HCT116 (cell line): Measurements from ENCODE around the gene SBF2. TPM values are rescaled to one million over a fixed set of nuclear protein-coding genes. Genes with fewer than 3 reads are reported as not detected.

Source experiments
- ATAC-seq: fragments of 200-7000 bp; cut with Tn5 transposase; 2 replicates; pipeline ENCODE4 v1.9.1; 2020; ENCODE audit warnings: mild to moderate bottlenecking, moderate library complexity
- BruUV-seq: library from RNA; stranded (reverse); fragments of 400-500 nt; replicated peaks from 2 replicates; lab custom pipeline; 2021; lab: Mats Ljungman, UMichigan
- CTCF ChIA-PET: fragments of 300-600 bp; sonication (Branson Sonifier 250); formaldehyde crosslinking; loops from one replicate; lab custom pipeline; 2021; ENCODE audit warnings: antibody characterized with exemption; lab: Charles Lee
- POLR2A ChIA-PET: fragments of 300-600, 350-600 bp; sonication (Branson Sonifier 250); formaldehyde crosslinking; loops from one replicate; lab custom pipeline; 2021; ENCODE audit warnings: antibody characterized with exemption; lab: Charles Lee
- RAD21 ChIA-PET, 2 experiments: fragments of 300-600 bp; sonication (Branson Sonifier 250); formaldehyde crosslinking; loops; one replicate each; lab custom pipeline; 2023; ENCODE audit warnings: low total read pairs in 2 of 2; ENCODE audit not compliant: uncharacterized antibody in 2 of 2, unreplicated experiment in 2 of 2, low non-redundant PET in 1 of 2; lab: Charles Lee
- DNase-seq: peaks from one replicate; pipeline ENCODE4 v3.0.0-alpha.2; 2010; ENCODE audit warnings: low read depth, low spot score
- H2AFZ ChIP-seq: fragments of 200-600 bp; shearing (Covaris generic), sonication (generic); 2 replicates; pipeline ENCODE4 v1.6.1; 2017; ENCODE audit warnings: low read depth, mixed run types, mixed read lengths, antibody characterized with exemption, low read length; ENCODE audit not compliant: poor library complexity, severe bottlenecking
- H3K27ac ChIP-seq: 2 replicates; pipeline ENCODE4 v1.5.1; 2012; ENCODE audit warnings: low read depth, low read length
- H3K27me3 ChIP-seq: fragments of 200-600 bp; sonication (generic); 2 replicates; pipeline ENCODE4 v1.6.1; 2016; ENCODE audit warnings: mixed run types, low read length, mixed read lengths; ENCODE audit not compliant: insufficient read depth
- H3K36me3 ChIP-seq, 2 experiments: fragments of 200-500 bp in 1 of 2; fragments of 200-600 bp in 1 of 2; sonication (Bioruptor generic) in 1 of 2; sonication (generic) in 1 of 2; 2 replicates each; pipeline versions ENCODE4 v1.5.1 to v1.6.1; 2014 to 2016; ENCODE audit warnings: low read length in 2 of 2, inconsistent platforms in 1 of 2, mixed read lengths in 1 of 2, mixed run types in 1 of 2; ENCODE audit not compliant: insufficient read depth in 2 of 2, control insufficient read depth in 1 of 2
- H3K4me1 ChIP-seq, 2 experiments: fragments of 200-600 bp in 1 of 2; sonication (generic) in 1 of 2; 2 replicates each; pipeline versions ENCODE4 v1.5.1 to v1.6.1; 2012 to 2017; ENCODE audit warnings: low read length in 2 of 2, inconsistent platforms in 1 of 2, mild to moderate bottlenecking in 1 of 2, mixed read lengths in 1 of 2, mixed run types in 1 of 2, moderate library complexity in 1 of 2; ENCODE audit not compliant: insufficient read depth in 2 of 2, control insufficient read depth in 1 of 2
- H3K4me2 ChIP-seq: fragments of 200-600 bp; sonication (generic); 2 replicates; pipeline ENCODE4 v1.6.1; 2017; ENCODE audit warnings: mixed run types, low read length, mixed read lengths
- H3K4me3 ChIP-seq, 2 experiments: fragments of 200-600 bp in 1 of 2; sonication (generic) in 1 of 2; replicated peaks in 1 of 2; 2 replicates each; pipeline ENCODE4 v1.5.1; 2011 to 2016; ENCODE audit warnings: low read length in 2 of 2, control low read depth in 1 of 2, low read depth in 1 of 2, mild to moderate bottlenecking in 1 of 2, mixed read lengths in 1 of 2, mixed run types in 1 of 2
- H3K79me2 ChIP-seq: fragments of 200-600 bp; sonication (generic); 2 replicates; pipeline ENCODE4 v1.6.1; 2017; ENCODE audit warnings: mild to moderate bottlenecking, mixed run types, low read length, moderate library complexity, mixed read lengths; ENCODE audit not compliant: insufficient read depth
- H3K9ac ChIP-seq: fragments of 200-600 bp; sonication (generic); 2 replicates; pipeline ENCODE4 v1.6.1; 2016; ENCODE audit warnings: low read length, mixed read lengths
- H3K9me2 ChIP-seq: fragments of 200-600 bp; sonication (generic), shearing (Covaris generic); 2 replicates; pipeline ENCODE4 v1.6.1; 2017; ENCODE audit warnings: mixed run types, mild to moderate bottlenecking, moderate library complexity; ENCODE audit not compliant: insufficient read depth
- H3K9me3 ChIP-seq, 2 experiments: fragments of 200-500 bp in 1 of 2; fragments of 200-600 bp in 1 of 2; sonication (Bioruptor generic) in 1 of 2; sonication (generic) in 1 of 2; 2 replicates each; pipeline ENCODE4 v1.6.1; 2014 to 2017; ENCODE audit warnings: low read length in 2 of 2, mixed read lengths in 2 of 2, inconsistent platforms in 1 of 2, low read depth in 1 of 2, mild to moderate bottlenecking in 1 of 2, mixed run types in 1 of 2, moderate library complexity in 1 of 2; ENCODE audit not compliant: control insufficient read depth in 1 of 2, insufficient read depth in 1 of 2
- H4K20me1 ChIP-seq: fragments of 200-600 bp; sonication (generic), shearing (Covaris generic); 2 replicates; pipeline ENCODE4 v1.6.1; 2017; ENCODE audit warnings: mixed run types, mild to moderate bottlenecking, moderate library complexity; ENCODE audit not compliant: insufficient read depth
- CBX3 ChIP-seq: IDR thresholded peaks from 2 replicates; pipeline ENCODE4 v1.6.1; 2012; ENCODE audit warnings: low read depth
- CEBPB ChIP-seq: IDR thresholded peaks from 2 replicates; pipeline ENCODE4 v1.6.1; 2012; ENCODE audit warnings: low read depth
- EGR1 ChIP-seq: IDR thresholded peaks from 2 replicates; pipeline ENCODE4 v1.6.1; 2012; ENCODE audit warnings: low read depth
- EZH2 ChIP-seq: fragments of 200-600 bp; sonication (generic); IDR thresholded peaks from 2 replicates; pipeline ENCODE4 v1.6.1; 2017; ENCODE audit warnings: antibody characterized with exemption, mixed run types
- FOSL1 ChIP-seq: IDR thresholded peaks from 2 replicates; pipeline ENCODE4 v1.6.1; 2012; ENCODE audit warnings: low read depth
- JUND ChIP-seq: IDR thresholded peaks from 2 replicates; pipeline ENCODE4 v1.6.1; 2012
- POLR2AphosphoS5 ChIP-seq: IDR thresholded peaks from 2 replicates; pipeline ENCODE4 v1.6.1; 2011; ENCODE audit warnings: mild to moderate bottlenecking, low read depth, low read length, moderate library complexity
- SP1 ChIP-seq: IDR thresholded peaks from 2 replicates; pipeline ENCODE4 v1.6.1; 2012; ENCODE audit warnings: low read depth
- SRF ChIP-seq: IDR thresholded peaks from 2 replicates; pipeline ENCODE4 v1.6.1; 2012; ENCODE audit warnings: low read depth
- TCF7L2 ChIP-seq: IDR thresholded peaks from 2 replicates; pipeline ENCODE4 v1.7.0; 2011; ENCODE audit warnings: borderline replicate concordance, inconsistent platforms; ENCODE audit not compliant: insufficient read depth, insufficient read length; ENCODE audit errors: extremely low read depth
- ZFX ChIP-seq: fragments of 450-650 bp; IDR thresholded peaks from 2 replicates; pipeline ENCODE4 v1.6.1; 2017
- intact Hi-C: fragments of 100-400 bp; cut with micrococcal nuclease; formaldehyde crosslinking; loops from 2 replicates; pipeline ENCODE4 v1.10.0; 2022
- total RNA-seq: library from RNA; stranded (reverse); gene quantifications from one replicate; pipeline ENCODE4 v1.2.1, GENCODE V29; 2021; ENCODE audit not compliant: unreplicated experiment
- TF ChIP-seq, protein P1 (sequence below), 3 experiments: fragments of 200-600 bp in 1 of 3; sonication (generic) in 1 of 3; IDR thresholded peaks in 2 of 3; conservative IDR thresholded peaks in 1 of 3; 2 replicates each; pipeline ENCODE4 v1.5.1; 2012 to 2017; ENCODE audit warnings: low read depth in 2 of 3, low read length in 2 of 3, antibody characterized with exemption in 1 of 3, borderline replicate concordance in 1 of 3, control low read depth in 1 of 3, mild to moderate bottlenecking in 1 of 3, mixed read lengths in 1 of 3, mixed run types in 1 of 3, moderate library complexity in 1 of 3; ENCODE audit not compliant: insufficient read depth in 1 of 3
- TF ChIP-seq, protein P2 (sequence below): IDR thresholded peaks from 2 replicates; pipeline ENCODE4 v1.6.1; 2012

The SBF2 gene
- total RNA-seq, 1 experiment from 2014 or later = 35.0 TPM

DNA sequence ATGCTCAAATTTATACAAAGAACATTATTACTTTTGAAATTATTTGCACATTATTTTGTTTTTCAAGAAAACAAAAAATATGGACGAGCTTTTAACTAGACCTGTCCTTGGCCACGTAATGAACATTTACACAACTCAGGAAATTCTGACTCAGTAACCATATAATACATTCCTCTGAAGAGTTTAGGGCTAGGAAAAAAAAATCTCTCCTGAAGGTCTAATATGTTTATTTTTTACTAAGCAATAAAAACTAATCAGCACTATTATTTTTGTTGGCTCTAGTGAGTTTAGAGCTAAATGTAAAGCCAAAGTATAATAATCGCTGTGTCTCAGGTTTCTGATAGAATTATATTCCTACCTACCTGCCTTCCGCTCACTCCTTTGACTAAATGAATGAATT, 442.7 kb downstream of the SBF2 start:
- POLR2A ChIA-PET = no interaction called here
- no peak overlapping the region for H3K4me2 ChIP-seq
- no peaks in the 10 kb centered on the region for H3K9me2 ChIP-seq
- H3K79me2 ChIP-seq = no peaks in the 10 kb centered on the region
- H3K9ac ChIP-seq = no peak overlapping the region
- no peak overlapping the region for H3K4me3 ChIP-seq
- RAD21 ChIA-PET = no interaction called here
- ATAC-seq = no peak
- peaks cover 2 to 3% of the 10 kb centered on the region in 2 experiments; a peak in 1 of 4 replicates for H3K36me3 ChIP-seq
- CTCF ChIA-PET = no interaction called here
- H2AFZ ChIP-seq = no peak overlapping the region
- no peaks in the 10 kb centered on the region for H4K20me1 ChIP-seq
- no peaks in the 10 kb centered on the region for H3K4me1 ChIP-seq
- no TSS peak for BruUV-seq
- no peak overlapping the region for H3K27ac ChIP-seq
- intact Hi-C loops = no loop called here
- TF ChIP-seq SRF (no peak), EGR1 (no peak), FOSL1 (no peak), TCF7L2 (no peak), CEBPB (no peak), CBX3 (no peak)
- H3K9me3 ChIP-seq = no peaks in the 10 kb centered on the region
- no peak for DNase-seq
- H3K27me3 ChIP-seq = no peaks in the 10 kb centered on the region

DNA sequence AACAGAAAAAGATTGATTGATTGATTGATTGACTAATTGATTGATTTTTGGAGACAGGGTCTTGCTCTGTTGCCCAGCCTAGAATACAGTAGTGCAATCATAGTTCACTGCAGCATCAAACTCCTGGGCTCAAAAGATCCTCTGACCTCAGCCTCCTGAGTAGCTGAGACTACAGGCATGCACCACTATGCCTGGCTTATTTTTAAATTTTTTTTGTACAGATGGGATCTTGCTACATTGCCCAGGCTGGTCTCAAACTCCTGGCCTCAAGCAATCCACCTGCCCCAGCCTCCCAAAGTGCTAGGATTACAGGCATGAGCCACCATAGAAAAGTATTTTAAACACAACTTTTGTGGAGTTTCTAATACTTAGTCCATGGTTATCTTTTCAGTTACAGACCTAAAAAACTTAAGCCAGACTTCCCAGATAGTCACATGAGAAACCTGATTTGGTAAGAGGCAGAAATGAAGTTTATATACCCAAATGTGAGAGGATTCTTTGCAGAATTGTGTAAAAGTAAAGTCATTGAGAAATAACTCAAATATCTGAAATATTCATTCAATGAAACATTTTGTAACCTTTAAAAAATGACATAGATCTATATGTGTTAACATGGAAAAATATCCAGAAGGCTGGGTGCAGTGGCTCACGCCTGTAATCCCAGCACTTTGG, 443.7 kb downstream of the SBF2 start:
- H3K9me2 ChIP-seq = no peaks in the 10 kb centered on the region
- BruUV-seq = no TSS peak
- no peaks in the 10 kb centered on the region for H3K4me1 ChIP-seq
- no peaks in the 10 kb centered on the region for H3K9me3 ChIP-seq
- TF ChIP-seq POLR2AphosphoS5 (no peak), EZH2 (no peak), SP1 (no peak), JUND (no peak), ZFX (no peak)
- TF ChIP-seq, protein P1, sequence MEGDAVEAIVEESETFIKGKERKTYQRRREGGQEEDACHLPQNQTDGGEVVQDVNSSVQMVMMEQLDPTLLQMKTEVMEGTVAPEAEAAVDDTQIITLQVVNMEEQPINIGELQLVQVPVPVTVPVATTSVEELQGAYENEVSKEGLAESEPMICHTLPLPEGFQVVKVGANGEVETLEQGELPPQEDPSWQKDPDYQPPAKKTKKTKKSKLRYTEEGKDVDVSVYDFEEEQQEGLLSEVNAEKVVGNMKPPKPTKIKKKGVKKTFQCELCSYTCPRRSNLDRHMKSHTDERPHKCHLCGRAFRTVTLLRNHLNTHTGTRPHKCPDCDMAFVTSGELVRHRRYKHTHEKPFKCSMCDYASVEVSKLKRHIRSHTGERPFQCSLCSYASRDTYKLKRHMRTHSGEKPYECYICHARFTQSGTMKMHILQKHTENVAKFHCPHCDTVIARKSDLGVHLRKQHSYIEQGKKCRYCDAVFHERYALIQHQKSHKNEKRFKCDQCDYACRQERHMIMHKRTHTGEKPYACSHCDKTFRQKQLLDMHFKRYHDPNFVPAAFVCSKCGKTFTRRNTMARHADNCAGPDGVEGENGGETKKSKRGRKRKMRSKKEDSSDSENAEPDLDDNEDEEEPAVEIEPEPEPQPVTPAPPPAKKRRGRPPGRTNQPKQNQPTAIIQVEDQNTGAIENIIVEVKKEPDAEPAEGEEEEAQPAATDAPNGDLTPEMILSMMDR (IDR thresholded peaks at IDR 0.05 in 2 of 3, conservative IDR thresholded peaks at IDR 0.05 in 1 of 3; ENCODE audit: borderline replicate concordance in 1 of 3, insufficient read depth in 1 of 3, low read depth in 2 of 3, low read length in 2 of 3) = no peak
- TF ChIP-seq, protein P2, sequence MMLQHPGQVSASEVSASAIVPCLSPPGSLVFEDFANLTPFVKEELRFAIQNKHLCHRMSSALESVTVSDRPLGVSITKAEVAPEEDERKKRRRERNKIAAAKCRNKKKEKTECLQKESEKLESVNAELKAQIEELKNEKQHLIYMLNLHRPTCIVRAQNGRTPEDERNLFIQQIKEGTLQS = no peak
- TF ChIP-seq, all 23 proteins: peak for 0
- intact Hi-C loops = no loop called here
- POLR2A ChIA-PET = no interaction called here
- 0 out of 4 replicates have a peak, but pooled peaks cover 0 to under 1% of the 10 kb centered on the region in 2 experiments for H3K36me3 ChIP-seq
- H3K4me3 ChIP-seq = no peak overlapping the region
- no peaks in the 10 kb centered on the region for H3K27me3 ChIP-seq
- CTCF ChIA-PET = no interaction called here
- H3K79me2 ChIP-seq = no peaks in the 10 kb centered on the region
- DNase-seq (no peak), ATAC-seq (no peak)
- RAD21 ChIA-PET = no interaction called here
- no peak overlapping the region for H3K4me2 ChIP-seq
- H3K27ac ChIP-seq = no peak overlapping the region
- H2AFZ ChIP-seq = no peak overlapping the region
- H3K9ac ChIP-seq = no peak overlapping the region
- H4K20me1 ChIP-seq = no peaks in the 10 kb centered on the region
